KG1 (cell line): ENCODE results near the gene RPL21.
"Not testable (repeated sequence)": the region's sequence is repeated elsewhere in the genome, so short reads cannot be mapped to it uniquely, and the experiment has no call there.

Source experiments
- DNase-seq: peaks from one replicate; lab custom pipeline; 2025; lab: John Stamatoyannopoulos, UW

RPL21 gene

GRCh38 chr13:27289011-27289665 lies 37.8 kb downstream of the RPL21 start:
- DNase-seq, result no peak

DNA sequence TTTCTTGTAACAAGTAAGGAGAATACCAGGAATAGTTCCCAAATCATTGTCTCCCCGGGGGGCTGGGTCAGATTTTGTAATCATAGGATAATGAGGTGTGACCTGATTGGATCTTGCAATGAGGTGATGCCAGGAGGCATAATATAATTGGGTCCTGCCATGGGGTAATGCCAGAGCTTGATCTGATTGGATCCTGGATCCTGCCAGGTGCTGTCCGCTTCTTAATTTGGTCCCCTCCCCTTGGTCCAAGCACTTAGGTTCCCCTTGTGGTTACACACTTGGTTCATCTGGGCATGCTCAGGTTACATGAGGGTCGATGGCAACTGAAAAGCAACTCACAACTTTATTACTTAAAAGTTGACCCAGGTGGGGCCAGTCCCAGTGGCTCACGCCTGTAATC lies 39.4 kb downstream of the RPL21 start:
- DNase-seq, result no peak

GRCh38 chr13:27291967-27292366 lies 40.6 kb downstream of the RPL21 start:
- DNase-seq, result not testable (repeated sequence)

GRCh38 chr13:27293076-27293691 lies 41.8 kb downstream of the RPL21 start:
- no peak for DNase-seq

DNA sequence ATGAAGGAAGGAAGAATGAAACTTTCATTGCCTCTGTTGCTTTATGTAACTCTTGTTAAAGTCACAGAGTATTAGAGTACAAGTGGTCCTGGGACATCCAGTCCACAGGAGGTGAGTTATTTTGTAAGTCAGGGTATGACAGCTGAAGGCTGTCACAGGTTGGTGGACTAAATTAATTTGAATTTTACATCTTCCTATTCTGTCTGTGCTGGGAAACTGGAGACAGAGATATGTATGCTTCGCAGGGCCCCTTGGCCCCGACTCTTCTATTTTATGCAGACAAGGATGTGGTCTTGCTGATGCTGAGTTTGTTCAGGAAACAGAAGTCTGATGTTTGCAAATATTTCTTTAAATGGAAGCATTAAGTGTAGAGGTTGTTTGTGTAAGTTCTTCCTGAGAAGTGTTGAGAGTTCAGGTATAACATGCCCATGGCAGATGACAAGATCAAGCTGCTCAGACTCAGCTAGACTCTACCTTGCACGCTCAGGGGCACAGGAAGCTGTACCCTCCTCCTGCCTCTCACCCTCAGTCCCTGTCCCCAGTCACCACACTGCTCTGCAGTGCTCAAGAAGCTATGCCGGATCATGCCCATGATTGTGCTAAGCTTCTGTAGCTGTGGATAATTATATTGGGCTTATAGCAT lies 42.6 kb downstream of the RPL21 start:
- DNase-seq, result peak; percentile 15

GRCh38 chr13:27295096-27295495 lies 43.7 kb downstream of the RPL21 start:
- no peak for DNase-seq

- DNase-seq, result no peak
These were observed 44.3 kb downstream of the RPL21 start for GRCh38 chr13:27295660-27296059.

- DNase-seq, result no peak
These were observed 45.1 kb downstream of the RPL21 start for GRCh38 chr13:27296496-27296895.

- DNase-seq, result no peak
These were observed 47.5 kb downstream of the RPL21 start for GRCh38 chr13:27298849-27299248.

DNA sequence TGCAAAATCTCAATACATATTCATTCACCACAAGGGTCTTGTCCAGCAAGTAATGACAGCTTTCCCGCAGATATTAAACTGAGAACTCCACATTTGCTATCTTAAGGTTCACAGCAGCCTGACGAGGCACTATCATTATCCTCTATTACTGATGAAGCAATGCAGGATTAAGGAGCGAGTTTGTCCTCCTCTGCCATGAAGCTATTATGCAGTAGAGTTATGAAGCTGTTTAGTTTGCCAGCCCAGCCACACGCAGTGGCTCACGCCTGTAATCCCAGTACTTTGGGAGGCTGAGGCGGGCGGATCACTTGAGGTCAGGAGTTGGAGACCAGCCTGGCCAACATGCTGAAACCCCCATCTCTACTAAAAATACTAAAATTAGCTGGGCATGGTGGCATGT lies 49.0 kb downstream of the RPL21 start:
- DNase-seq, result not testable (repeated sequence)

DNA sequence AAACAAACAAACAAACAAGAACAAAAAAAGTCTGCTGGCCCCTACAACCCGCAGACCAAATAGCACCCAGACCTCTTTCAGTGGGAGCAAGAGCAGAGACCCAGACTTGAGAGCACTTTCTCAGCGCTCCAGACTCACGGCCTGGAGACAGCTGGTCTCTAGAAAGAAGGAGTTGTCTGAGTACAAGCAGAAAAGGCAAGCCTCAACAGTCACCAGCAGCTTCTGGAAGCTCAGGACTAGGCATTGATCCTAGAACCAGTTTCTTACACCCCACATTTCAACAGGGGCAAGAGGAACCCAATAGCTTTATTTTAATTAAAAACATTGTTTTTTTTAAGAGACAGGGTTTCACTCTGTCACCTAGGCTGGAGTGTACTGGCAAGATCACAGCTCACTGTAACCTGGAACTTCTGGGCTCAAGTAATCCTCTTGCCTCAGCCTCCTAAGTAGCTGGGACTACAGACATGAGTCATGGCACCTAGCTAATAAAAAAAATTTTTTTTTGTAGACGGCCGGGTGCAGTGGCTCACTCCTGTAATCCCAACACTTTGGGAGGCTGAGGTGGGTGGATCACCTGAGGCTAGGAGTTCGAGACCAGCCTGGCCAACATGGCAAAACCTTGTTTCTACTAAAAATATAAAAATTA lies 49.7 kb downstream of the RPL21 start:
- no peak for DNase-seq

DNA sequence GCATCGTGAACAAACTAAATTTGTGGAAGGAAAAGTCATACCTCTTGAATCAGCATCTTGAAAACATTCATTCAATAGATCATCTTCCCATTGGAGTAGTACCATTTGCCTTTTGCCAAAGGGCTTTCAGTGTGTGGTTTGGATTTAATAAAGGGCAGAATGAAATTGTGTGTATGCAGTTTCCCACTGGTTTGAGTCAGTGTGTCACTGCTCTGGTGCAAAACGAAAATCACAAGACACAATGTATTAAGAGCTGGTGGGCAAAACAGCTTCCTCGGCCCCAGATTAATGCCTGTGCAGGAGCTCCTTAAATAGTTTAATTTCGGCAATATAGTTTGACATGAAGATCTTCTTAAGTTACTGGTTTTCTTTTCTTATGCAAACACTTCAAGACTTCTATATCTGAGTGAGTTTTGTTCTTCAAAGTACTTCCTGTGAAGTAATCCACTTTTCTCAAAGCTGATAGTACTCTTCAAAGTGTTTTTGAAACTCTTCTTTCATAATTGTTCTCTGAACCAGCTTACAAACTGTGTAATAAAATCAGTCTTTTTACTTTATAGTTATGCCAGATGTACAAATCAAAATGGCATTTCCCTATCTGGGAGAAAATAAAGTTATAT lies 51.4 kb downstream of the RPL21 start:
- DNase-seq, result no peak

DNA sequence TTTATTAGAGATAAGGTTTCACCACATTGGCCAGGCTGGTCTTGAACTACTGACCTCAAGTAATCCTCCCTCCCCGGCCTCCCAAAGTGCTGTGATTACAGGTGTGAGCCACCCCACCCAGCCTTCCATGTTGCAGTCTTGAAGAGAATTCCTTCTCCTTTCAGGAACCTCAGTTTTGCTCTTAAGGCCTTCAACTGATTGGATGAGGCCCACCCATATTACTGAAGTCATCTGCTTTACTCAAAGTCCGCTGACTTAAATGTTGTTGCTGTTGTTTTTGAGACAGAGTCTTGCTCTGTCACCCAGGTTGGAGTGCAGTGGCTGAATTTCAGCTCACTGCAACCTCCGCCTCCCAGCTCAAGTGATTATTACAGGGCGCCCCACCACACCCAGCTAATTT lies 52.7 kb downstream of the RPL21 start:
- DNase-seq, result no peak

DNA sequence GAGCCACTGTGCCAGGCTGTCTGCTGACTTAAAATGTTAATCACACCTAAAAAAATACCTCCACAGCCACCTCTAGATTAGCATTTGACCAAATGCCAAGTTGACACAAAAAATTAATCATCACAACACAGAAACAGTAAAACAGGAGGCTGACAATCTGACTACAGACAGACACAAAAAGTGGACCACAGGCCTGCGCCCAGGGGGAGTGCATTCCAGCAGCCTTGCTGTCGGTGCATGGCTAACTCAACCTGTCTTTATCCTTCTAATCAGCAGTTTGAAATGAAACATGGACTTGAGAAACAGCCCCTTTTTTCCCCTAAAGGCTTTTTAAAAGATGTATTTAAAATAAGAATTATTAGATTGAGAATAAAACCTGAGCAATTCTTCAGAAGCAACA lies 53.3 kb downstream of the RPL21 start:
- no peak for DNase-seq
